GM12801 (cell line): ENCODE results near the gene VWA2.

Source experiments
- TF ChIP-seq, protein P1 (sequence below): IDR thresholded peaks from one replicate; pipeline ENCODE4 v1.5.1; 2011; ENCODE audit warnings: control low read depth; ENCODE audit not compliant: insufficient read length; ENCODE audit errors: extremely low read depth

Gene VWA2

DNA sequence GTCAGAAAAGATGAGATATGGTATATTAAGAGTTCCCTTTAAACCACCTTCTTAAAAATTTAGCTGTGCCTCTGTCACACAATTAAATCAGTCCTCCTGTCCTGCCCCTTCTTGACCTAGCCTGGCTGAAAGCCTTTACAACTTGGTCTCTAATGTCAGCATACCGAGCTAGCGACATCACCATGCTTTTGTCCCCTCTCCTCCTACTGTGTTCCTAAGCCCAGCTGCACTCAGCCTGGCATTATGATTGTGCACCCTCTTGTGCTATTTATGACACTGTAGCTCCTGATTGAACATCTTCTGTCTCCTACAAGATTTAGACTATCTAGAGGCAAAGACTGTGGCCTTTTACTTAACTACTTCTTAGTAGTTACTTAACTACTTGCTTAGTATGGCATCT is 30.7 kb upstream of the VWA2 start:
- TF ChIP-seq, protein P1, sequence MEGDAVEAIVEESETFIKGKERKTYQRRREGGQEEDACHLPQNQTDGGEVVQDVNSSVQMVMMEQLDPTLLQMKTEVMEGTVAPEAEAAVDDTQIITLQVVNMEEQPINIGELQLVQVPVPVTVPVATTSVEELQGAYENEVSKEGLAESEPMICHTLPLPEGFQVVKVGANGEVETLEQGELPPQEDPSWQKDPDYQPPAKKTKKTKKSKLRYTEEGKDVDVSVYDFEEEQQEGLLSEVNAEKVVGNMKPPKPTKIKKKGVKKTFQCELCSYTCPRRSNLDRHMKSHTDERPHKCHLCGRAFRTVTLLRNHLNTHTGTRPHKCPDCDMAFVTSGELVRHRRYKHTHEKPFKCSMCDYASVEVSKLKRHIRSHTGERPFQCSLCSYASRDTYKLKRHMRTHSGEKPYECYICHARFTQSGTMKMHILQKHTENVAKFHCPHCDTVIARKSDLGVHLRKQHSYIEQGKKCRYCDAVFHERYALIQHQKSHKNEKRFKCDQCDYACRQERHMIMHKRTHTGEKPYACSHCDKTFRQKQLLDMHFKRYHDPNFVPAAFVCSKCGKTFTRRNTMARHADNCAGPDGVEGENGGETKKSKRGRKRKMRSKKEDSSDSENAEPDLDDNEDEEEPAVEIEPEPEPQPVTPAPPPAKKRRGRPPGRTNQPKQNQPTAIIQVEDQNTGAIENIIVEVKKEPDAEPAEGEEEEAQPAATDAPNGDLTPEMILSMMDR = no peak

GRCh38 chr10:114212153-114212552 is 26.9 kb upstream of the VWA2 start:
- TF ChIP-seq, protein P1 = no peak

DNA sequence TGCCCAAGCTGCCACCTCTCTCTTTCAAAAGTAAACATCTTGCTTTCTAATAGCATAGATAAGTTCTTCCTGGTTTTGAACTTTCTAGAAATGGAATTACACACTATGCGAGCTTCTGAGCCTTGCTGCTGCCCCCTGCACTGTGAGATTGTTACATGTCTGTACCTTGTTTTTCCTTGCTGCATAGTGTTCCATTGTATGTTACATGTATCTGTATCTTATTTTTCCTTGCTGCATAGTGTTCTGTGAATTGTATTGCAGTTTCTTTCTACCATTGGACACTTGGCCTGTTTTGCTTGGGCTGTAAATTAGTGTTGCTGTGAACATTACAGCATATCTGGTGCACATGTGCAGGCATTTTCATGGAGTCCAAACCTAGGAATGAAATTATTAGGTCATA is 24.0 kb upstream of the VWA2 start:
- TF ChIP-seq, protein P1 = no peak

- TF ChIP-seq, protein P1 = no peak
Observed at GRCh38 chr10:114220281-114220680, 18.8 kb upstream of the VWA2 start.

- TF ChIP-seq, protein P1 = no peak
Observed at GRCh38 chr10:114221235-114221634, 17.8 kb upstream of the VWA2 start.

DNA sequence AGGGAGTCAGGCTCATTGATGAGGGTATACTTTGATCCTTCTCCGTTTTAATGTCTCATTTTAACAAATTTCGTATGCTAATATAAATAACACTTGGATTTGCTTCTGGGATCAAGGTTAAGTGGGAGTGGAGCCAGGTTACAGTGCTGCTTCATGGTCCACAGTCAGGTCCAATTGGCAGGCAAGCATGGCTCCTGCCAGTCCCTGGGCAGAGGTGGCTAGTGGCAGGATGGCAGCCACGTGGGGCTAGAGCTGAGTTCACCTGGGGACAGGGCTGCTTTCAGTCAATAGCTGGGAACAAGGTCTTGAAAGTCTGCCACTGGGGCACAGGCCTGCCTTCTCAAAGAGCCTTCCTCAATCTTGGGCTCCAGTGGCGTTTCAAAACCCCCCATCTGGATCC is 16.0 kb upstream of the VWA2 start:
- TF ChIP-seq, protein P1 = no peak

DNA sequence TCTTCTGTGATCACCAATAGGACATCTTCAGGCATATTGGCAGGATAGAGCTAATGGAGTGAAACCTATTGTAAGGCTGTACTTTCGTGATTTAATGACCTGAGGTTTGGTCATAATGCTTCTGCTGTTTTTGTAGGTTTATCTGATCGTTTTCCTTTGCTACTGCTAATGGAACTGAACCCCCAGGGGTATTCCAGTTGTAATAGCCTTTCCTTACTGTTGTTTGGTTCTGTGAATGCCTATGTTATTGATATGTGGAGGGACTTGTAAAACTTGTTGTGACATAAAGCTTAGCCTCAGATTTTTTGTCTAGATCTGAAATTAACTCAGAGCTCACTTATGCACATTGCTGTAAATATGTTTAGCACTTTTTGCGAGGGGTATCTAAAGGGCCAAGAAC is 10.9 kb upstream of the VWA2 start:
- TF ChIP-seq, protein P1 = no peak

DNA sequence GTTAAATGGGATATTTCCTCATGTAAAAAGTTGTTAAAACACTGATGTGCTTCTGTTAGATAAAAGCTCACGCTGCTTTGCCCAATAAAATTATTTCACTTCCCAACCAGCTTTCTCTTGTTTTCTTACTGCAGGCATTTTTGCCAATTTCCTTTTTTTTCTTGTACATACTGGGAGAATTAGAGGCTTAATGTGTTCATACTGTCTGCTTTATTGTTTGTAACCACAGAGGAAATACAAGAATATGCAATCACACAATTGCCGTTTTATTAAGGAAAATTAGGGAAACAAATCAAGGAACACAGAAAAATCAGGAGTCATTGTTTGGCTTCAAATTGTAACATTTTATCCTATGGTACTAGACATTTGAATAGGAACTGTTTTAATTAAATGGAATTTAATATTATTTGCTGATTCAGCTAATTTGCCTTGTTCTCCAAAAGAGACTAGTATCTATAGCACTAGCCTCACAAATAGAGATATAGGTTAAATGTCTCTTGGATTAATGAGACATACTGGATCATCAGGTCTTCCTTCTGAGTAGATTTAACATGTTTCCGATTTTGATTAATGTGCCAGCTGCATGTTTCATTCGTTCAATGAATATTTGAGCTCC is 6.4 kb upstream of the VWA2 start:
- TF ChIP-seq, protein P1 = no peak
